ENCODE results near the gene NKIRAS2. TPM values are rescaled to one million over a fixed set of nuclear protein-coding genes. Genes with fewer than 3 reads are reported as not detected.
"Not testable (repeated sequence)": the region's sequence is repeated elsewhere in the genome, so short reads cannot be mapped to it uniquely, and the experiment has no call there.

Gene NKIRAS2
- polyA plus RNA-seq, 3 donors = 48.9 to 58.2 (median 49.8) TPM

DNA sequence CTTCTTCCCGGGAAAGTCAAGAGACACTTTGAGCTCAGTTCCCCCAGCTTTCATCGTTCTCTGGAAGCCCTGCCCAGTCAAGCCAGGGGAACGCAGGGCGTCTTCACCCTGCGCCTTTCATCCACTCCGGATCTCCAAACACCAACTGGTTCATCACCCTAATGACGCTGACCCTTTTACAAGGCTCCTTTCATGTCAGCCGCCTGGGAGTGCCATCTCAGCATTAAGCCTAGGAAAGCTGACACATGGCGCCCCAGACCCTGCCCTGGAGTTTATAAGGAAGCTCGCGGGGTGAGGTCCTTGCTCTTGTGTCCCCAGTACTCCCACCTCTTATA lies 2.1 kb upstream of the NKIRAS2 start:
- DNase-seq (ENCODE audit: extremely low read depth in 1 of 11, low read depth in 9 of 11, low spot score in 4 of 11) = peak in 1 of 11 donors; percentile 15

DNA sequence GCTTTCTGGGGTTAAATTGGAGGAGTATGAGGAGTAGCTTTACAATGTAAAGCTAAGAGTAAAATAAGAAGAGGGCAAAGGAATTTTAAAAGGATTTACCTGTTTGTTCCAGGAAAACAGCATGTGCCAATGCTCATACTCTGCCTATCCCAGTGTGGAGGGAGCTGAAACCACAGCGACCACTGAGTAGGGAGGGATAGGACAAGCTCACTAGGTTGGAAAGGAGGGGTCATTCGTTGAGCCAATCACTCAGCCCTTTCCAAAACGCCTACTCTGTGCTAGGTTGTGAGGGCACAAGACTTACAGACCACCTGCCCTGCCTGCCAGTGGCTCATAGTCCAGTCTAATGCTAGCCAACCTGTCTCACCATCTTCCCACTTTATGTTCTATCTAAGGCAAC lies 1.6 kb upstream of the NKIRAS2 start:
- DNase-seq (ENCODE audit: extremely low read depth in 1 of 11, low read depth in 9 of 11, low spot score in 4 of 11) = no peak

DNA sequence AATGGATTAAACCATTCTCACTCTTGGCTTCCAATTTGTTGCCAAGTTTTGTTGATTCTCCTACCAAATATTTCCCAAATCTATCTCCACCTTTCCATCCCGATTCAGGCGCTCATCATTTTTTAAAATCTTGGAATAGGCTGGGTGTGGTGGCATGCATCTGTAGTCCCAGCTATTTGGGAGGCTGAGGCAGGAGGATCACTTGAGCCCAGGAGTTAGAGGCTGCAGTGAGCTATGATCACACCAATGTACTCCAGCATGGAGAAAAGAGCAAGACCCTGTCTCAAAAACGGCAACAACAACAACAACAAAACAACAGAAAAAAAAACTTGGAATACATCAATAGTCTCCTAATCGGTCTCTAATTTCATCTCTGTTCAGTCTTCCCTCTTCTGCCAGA lies 902 bp upstream of the NKIRAS2 start:
- DNase-seq (ENCODE audit: extremely low read depth in 1 of 11, low read depth in 9 of 11, low spot score in 4 of 11) = no peak

DNA sequence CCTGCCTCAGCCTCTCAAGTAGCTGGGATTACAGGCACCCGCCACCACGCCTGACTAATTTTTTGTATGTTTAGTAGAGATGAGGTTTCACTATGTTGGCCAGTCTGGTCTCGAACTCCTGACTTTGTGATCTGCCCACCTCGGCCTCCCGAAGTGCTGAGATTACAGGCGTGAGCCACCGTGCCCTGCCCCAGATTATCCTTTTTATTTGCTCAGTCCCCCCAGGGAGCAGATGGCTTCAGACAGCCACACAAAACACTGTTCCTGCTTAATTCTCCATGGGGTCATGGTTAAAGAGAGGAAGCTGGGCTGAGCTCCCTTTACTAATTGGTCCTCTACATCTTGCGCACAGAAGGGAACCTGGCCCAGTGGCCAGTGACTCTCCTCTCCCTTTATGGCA lies 955 bp downstream of the NKIRAS2 start:
- not testable (repeated sequence) for DNase-seq (ENCODE audit: extremely low read depth in 1 of 11, low read depth in 9 of 11, low spot score in 4 of 11)

DNA sequence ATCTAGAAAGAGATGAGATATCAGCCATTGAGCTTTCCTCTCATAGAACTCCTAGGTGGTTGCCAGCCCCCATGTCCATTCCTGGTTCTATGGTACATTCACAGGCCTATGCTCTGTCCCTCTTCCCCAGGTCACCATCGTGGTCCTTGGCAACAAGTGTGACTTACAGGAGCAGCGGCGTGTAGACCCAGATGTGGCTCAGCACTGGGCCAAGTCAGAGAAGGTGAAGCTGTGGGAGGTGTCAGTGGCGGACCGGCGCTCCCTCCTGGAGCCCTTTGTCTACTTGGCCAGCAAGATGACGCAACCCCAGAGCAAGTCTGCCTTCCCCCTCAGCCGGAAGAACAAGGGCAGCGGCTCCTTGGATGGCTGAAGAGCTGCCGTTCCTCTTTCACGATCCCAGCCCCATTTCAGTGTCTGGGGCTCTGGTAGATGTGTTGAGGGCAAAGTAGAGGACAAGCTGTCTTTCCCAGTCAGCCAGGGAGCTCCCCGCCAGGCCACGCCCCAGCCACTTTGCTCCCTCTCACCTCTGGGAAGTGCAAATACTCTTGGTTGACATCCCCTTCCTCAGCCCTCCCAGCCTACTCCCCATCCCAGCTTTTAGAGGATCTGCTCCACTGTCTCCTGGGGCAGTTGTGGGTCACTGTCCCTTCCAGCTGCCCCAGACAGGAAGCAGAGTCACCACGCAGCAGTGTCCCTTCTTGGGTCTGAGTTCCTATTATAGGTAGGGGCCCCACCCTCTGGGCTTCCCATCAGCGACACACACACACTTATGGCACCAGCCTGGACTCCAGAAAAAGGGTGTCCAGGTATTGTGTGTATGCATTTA lies 3.8 kb downstream of the NKIRAS2 start:
- no peak for DNase-seq (ENCODE audit: extremely low read depth in 1 of 11, low read depth in 9 of 11, low spot score in 4 of 11)

DNA sequence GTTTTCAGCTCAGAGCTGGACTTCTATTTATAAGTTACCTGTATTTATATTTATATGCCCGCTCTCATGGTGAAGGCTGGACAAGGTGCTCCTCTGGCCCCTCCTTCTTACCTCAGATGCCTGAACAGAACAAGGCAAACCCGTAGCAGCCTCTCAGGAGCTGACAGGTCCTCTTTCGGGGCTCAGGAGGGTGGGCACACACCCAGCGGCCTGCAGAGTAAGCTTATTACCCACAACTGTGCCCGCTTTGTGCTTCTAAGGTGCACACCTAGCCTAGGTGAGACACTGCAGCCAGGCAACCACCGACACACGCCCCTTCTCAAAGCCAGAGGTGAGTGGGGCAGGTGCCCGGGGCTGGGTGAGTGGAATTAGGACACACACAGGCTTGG lies 5.3 kb downstream of the NKIRAS2 start:
- DNase-seq (ENCODE audit: extremely low read depth in 1 of 11, low read depth in 9 of 11, low spot score in 4 of 11) = no peak

DNA sequence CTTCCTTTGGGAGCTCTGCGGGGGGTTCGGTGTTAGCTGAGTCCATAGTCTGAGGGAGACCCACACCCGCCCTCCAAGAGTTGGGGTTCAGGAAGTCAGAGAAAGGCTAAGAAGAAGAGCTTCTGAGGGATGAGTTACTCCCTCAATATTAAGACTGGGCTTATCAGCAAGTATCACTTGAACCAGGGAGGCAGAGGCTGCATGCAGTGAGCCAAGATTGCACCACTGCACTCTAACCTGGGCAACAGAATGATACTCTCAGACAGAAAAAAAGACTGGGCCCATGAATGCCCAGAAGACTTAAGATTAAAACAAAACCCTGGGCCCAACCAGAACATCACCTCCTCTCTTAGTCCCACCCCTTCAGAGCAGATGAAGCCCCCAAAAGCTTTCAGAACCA lies 6.0 kb downstream of the NKIRAS2 start:
- DNase-seq (ENCODE audit: extremely low read depth in 1 of 11, low read depth in 9 of 11, low spot score in 4 of 11) = no peak

DNA sequence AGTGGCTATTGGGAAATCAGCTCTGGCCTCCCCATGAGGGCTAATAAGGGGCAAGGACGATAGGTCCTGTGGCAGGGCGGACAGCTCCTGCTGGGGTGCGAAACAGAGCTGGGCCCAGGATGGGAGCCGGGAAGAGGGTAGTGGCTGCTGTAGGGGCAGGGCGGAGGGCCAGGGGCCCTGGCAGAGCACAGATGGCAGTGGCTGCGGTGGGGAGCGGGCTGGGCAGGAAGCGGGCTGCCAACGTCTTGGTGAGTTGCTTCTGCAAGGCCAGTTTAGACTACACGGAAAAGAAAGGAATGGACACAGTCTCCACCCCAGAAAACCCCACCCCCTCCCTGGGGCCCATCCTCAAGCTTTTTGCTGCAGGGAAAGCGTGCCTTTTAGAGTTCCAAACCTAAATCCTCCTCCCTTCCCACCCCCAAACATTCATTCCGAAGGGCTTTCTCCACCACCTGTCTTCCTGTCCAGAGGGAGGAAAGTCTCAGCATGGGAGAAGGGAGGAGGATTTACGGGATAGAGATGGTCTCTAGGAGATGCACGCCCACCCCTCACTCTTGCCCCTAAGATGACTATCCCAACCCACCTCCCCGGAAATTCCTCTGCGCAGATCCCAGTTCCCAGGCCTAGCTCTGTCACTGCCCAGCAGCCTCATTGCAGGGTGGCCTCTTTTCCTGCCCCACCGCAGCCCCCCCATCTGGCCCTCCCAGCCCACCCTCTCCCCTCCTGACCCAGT lies 7.1 kb downstream of the NKIRAS2 start:
- DNase-seq (ENCODE audit: extremely low read depth in 1 of 11, low read depth in 9 of 11, low spot score in 4 of 11) = no peak

DNA sequence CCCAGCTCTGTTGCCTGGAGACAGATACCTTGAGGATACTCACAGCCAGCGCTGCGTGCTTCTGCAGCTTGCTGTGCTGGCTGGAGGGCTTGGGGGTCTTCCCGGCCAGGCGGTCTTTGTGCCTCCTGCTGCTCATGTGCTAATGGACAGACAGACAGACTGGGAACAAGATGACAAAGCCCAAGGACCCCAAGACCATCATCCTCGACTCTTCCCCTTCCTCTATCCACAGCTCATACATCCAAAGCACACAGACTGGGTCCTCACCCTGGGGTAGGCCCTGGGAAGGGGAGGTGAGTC lies 7.7 kb downstream of the NKIRAS2 start:
- no peak for DNase-seq (ENCODE audit: extremely low read depth in 1 of 11, low read depth in 9 of 11, low spot score in 4 of 11)

DNA sequence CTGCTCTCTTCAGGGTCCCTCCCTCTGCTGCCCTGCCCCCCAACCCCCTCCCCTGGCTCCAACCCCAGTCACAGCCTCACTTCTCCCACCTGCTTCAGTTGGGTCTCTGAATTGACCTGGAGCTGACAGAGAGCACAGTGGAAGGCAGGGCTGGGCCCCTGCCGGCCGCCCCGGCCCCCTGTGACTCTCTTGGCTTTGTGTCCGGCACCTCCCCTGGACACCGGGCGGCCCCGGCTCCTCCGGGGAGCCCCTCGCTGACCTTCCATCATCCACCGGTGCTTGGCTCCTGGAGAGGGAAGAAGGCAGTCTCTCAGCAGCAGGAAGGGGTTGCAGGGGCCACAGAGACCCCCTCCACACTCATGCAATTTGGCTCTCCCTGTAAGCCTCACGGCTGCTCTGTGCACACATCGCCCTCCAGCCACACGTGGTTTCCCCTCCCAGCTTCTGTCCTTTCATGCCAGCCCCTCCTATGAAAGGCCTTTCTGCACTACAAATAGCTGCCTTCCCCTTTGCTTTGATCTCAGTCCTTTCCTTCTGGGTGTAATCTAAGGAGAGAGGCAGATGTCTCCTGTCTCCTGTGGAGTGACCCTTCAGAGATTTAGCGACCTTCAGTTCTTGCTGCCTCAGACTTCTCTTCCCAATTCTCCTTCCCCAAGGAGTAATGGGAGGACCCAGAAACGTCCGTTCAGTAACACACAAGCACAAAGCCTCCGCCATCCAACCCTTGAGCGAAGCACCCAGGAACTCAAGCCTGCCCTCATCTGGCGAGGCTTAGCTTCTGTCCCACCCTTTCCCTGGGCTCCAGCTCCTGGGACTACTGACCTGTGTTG lies 8.3 kb downstream of the NKIRAS2 start:
- DNase-seq (ENCODE audit: extremely low read depth in 1 of 11, low read depth in 9 of 11, low spot score in 4 of 11) = no peak

DNA sequence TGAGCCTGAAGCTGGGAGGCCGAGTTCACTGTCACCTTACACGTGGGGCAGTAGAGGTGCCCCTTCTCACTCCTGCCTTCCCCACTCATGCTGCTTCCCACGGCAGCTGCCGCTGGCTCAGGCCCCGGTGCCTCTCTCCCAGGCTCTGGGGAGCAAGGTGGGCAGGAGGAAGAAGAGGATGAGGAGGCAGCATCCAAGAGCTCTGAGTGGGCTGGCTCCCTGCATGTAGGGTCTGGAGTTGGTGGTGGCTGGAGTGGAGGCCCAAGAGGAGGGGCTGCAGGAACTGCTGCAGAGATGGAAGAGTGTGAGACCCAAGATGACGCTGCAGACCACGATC lies 8.9 kb downstream of the NKIRAS2 start:
- no peak for DNase-seq (ENCODE audit: extremely low read depth in 1 of 11, low read depth in 9 of 11, low spot score in 4 of 11)

DNA sequence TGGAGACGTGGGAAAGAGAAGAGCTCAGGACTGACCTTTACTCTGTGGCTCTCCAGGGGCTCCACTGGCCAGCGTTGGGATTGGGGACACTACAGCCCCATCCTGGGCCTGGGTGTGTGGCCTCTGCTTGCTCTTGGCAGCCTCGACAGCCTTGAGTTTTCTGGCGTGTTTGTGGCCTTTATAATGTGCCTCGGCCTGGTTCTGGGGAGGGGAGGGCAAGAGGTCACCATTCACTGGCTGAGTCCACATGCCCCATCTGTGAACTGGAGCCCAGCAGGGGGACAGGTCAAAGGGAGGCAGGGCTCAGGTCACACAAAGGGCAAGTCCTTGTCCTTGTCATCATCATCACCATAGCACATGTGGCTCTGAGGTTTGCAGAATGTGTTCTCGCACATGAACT lies 11.7 kb downstream of the NKIRAS2 start:
- no peak for DNase-seq (ENCODE audit: extremely low read depth in 1 of 11, low read depth in 9 of 11, low spot score in 4 of 11)

DNA sequence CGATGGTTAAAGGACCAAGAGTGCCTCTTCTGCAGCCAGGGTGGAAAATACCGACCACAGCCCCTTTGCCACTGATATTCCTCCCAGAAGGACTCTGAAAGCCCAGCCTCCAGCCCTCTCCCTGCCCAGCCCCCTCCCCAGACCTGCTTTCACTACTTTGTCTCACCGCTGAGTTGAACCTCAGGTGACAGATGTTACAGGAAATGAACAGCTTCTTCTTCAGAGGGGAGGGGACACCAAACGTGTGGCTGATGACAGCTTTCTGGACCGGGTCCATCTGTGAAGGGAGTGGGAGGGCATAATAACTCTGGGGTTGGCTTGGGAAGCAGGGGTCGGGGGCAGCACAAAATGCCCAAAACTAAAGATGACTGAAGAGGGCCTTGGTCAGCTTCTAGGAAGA lies 14.2 kb downstream of the NKIRAS2 start:
- no peak for DNase-seq (ENCODE audit: extremely low read depth in 1 of 11, low read depth in 9 of 11, low spot score in 4 of 11)

DNA sequence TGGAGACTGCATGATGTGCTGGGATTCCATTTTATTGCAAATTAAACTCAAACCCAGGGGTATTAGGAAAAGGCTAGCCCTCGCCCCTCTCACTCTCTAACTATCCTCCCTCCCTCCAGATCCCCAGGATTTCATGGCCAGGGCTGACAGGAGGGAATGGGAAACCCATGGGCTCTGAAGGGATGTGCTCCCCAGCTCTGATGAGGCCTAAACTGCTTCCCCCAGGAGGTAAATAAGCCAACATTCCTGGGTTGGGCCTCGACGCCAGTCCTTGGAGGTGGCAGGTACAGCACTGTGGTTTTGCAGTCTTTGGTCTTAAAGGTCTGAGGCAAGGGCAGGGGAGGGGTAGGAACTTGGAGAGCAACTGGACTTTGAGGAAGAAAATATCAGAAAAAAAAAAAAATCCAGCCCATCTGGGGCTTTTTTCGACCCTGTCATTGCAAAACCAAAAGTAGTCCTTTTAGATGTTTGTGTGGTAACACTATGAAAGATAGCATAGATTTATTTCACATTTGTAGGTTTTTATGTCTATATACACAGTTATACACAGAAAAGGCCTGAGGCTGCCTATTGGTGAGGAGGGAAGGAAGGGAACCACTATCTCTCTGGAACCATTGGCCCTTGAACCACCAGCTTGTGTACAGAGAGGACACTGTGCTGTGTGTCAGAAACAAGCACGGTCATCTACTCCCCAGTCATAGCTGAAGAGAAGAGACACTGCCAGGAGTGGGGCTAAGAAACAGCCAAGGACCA lies 18.5 kb downstream of the NKIRAS2 start:
- DNase-seq (ENCODE audit: extremely low read depth in 1 of 11, low read depth in 9 of 11, low spot score in 4 of 11) = no peak

DNA sequence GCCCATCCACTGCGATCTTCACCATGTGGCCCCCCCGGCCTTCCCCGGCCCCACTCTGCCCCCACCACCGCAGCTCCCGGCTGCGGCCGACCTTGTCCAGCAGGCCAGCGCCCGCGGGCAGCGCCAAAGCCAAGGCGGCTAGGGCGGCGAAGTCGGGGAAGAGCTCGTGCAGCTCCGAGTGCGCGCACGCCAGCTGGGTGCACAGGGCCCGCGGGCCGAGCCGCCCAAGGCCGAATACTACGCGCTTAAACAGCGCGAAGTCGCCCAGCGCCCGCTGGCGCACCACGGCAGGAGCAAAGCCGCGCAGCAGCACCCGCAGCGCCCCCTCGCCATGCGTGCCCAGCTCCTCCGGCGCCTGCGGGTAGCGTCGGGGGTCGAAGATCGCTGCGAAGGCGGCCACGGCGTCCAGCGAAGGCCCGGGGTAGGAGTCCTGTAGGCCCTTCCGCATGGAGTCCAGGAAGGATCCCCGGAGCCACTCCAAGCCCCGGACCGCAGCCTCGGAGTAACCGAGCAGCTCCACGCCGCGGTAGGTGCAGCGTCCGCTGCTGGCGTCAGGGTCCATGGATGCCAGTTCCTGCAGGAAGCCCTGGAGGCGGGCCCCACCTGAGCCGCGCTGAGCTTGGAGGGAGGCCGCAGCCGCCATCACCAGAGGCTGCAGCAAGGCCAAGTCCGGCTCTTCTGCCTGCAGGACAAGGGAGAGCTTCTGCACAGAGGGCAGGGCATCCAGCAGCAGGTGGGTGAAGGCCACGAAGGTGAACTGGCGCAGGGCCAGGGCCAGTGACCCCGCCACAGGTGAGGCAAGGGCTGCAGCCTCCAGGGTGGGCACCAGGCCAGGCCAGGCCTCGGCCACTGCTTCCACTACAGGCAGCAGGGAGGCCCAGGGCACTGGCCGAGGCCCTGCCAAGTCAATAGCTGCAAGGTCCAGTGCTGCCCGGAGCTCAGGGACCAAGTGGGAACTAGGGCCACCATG lies 20.2 kb downstream of the NKIRAS2 start:
- no peak for DNase-seq (ENCODE audit: extremely low read depth in 1 of 11, low read depth in 9 of 11, low spot score in 4 of 11)

DNA sequence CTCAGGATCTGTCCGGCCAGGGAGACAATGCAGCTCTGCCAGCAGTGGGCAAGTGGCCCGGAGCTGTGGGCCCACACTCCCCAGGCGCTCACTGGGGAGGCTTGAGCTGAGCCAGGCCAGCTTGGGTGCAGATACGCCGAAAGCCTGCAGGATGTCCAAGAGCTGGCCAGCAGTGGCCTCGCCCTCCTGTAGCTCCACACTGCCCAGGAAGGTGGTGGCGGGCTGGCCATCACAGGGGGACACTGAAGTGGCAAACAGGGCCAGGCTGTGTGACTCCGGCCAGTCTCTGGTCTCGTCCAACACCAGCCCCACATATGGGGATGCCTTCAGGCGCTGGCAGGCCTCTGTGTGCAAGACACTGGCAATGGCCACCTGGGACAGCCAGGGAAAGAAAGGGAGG lies 20.9 kb downstream of the NKIRAS2 start:
- DNase-seq (ENCODE audit: extremely low read depth in 1 of 11, low read depth in 9 of 11, low spot score in 4 of 11) = no peak

DNA sequence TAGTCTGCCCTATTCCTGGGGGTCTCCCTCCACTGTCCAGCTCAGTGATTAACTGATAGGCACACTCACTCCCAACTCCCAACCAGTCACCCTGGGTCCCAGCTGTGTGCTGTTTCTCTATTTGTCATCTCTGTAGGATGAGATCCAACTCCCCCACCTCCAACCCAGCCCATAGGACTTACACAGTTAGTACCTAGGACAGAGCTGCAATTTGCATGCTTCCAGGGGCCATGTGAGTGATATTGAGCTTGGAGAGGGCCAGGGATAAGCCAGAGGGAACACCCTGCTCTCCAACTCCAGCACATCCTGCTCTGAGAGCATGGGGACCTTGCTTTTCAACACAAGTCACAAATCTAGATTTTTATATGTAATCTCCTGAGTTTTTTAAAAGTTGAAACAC lies 21.7 kb downstream of the NKIRAS2 start:
- no peak for DNase-seq (ENCODE audit: extremely low read depth in 1 of 11, low read depth in 9 of 11, low spot score in 4 of 11)

DNA sequence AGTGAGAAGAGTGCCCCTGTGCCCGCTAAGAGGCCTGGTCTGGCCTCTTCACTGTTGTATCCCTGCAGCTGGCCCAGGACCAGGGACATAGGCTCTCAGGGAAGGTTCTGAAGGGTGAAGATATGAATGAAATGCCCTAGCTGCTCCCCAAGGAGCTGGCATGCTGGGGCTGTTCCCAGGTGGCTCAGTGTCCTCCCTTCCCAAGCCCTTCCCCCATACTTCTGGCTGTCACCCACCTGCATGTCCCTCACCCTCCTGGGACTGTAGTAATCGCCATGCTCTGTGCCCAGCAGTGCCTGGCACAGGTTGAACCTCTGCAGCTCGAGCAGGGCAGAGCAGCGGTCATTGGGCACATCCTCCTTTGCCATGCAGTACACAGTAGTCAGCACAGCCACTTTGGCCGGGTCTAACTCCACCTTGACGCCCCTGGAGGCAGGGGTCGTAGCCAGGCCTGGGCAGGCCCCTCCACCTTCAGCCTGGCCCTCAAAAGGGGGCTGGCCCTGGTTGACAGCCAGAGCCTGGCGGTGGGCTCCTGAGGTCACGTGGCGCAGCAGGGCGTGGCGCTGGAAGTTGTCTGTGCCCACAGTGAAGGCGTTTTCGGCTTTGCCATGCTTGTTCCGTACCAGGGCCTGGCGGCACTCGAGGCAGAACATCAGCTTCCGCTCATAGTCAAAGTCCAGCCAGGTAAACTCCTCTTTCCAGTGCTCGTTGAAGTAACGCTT lies 22.9 kb downstream of the NKIRAS2 start:
- no peak for DNase-seq (ENCODE audit: extremely low read depth in 1 of 11, low read depth in 9 of 11, low spot score in 4 of 11)
